K562 (cell line): Measurements from ENCODE around the gene LSM4. TPM values are rescaled to one million over a fixed set of nuclear protein-coding genes. Genes with fewer than 3 reads are reported as not detected.

ENCODE experiments used
- ATF6 ChIP-seq: sonication (generic); formaldehyde crosslinking; IDR thresholded peaks from 2 replicates; pipeline ENCODE4 v1.4.0; 2020; ENCODE audit warnings: mild to moderate bottlenecking, missing genetic modification reagents
- CCAR2 ChIP-seq: fragments of 200-400 bp; formaldehyde crosslinking; IDR thresholded peaks from 2 replicates; pipeline ENCODE4 v1.6.1; 2017; ENCODE audit warnings: mild to moderate bottlenecking, low read depth, low read length
- CHCHD3 ChIP-seq: fragments of 250-450 bp; sonication (Bioruptor Pico); IDR thresholded peaks from 2 replicates; pipeline ENCODE4 v2.1.2; 2022; ENCODE audit warnings: mild to moderate bottlenecking
- CHD4 ChIP-seq: fragments of 200-600 bp; sonication (generic); IDR thresholded peaks from 3 replicates; pipeline ENCODE4 v1.6.1; 2012; ENCODE audit warnings: low read depth, mild to moderate bottlenecking, mixed read lengths, low read length, inconsistent platforms; ENCODE audit not compliant: insufficient read depth, insufficient replicate concordance, poor library complexity, severe bottlenecking
- DEAF1 ChIP-seq: fragments of 450-650 bp; formaldehyde crosslinking; IDR thresholded peaks from 2 replicates; pipeline ENCODE4 v1.4.0; 2020; ENCODE audit warnings: mild to moderate bottlenecking, moderate library complexity
- ETV5 ChIP-seq: sonication (generic); formaldehyde crosslinking; IDR thresholded peaks from 2 replicates; pipeline ENCODE4 v1.4.0; 2020; ENCODE audit warnings: low read depth, mild to moderate bottlenecking, missing genetic modification reagents
- GABPA ChIP-seq: fragments of 200-800 bp; sonication (Bioruptor generic); conservative IDR thresholded peaks from 2 replicates; pipeline ENCODE4 v1.6.1; 2016; ENCODE audit warnings: low read depth, missing genetic modification characterization, missing compliant biosample characterization
- GTF2E2 ChIP-seq: fragments of 200-800 bp; sonication (Bioruptor generic); IDR thresholded peaks from 2 replicates; pipeline ENCODE4 v1.6.1; 2016; ENCODE audit warnings: missing genetic modification characterization, missing compliant biosample characterization
- ID3 ChIP-seq, 2 experiments: fragments of 250-450 bp in 1 of 2; fragments of 450-650 bp in 1 of 2; sonication (Bioruptor Pico) in 1 of 2; IDR thresholded peaks; 2 replicates each; pipeline versions ENCODE4 v1.6.1 to v1.8.0; 2016 to 2021; ENCODE audit warnings: mild to moderate bottlenecking in 2 of 2, moderate library complexity in 2 of 2, missing compliant biosample characterization in 1 of 2, missing genetic modification characterization in 1 of 2
- MAZ ChIP-seq, 2 experiments: fragments of 450-650 bp in 1 of 2; sonication (generic) in 1 of 2; formaldehyde crosslinking; IDR thresholded peaks in 1 of 2; conservative IDR thresholded peaks in 1 of 2; 2 replicates each; pipeline versions ENCODE4 v1.4.0 to v1.5.0; 2020; ENCODE audit warnings: mild to moderate bottlenecking in 1 of 2, missing genetic modification reagents in 1 of 2
- MXI1 ChIP-seq: IDR thresholded peaks from 2 replicates; pipeline ENCODE4 v1.6.1; 2011; ENCODE audit warnings: low read depth, mild to moderate bottlenecking, improper control_type of control experiment, low read length
- NFE2 ChIP-seq: IDR thresholded peaks from 2 replicates; pipeline ENCODE4 v1.6.1; 2014; ENCODE audit warnings: antibody characterized with exemption, low read depth
- POLR2B ChIP-seq: fragments of 450-650 bp; IDR thresholded peaks from 2 replicates; pipeline ENCODE4 v1.6.1; 2018; ENCODE audit warnings: low read depth; ENCODE audit not compliant: partially characterized antibody
- RBM22 ChIP-seq: fragments of 200-400 bp; formaldehyde crosslinking; IDR thresholded peaks from 2 replicates; pipeline ENCODE4 v1.6.1; 2018; ENCODE audit warnings: low read length, low read depth; ENCODE audit not compliant: poor library complexity, severe bottlenecking
- RFX1 ChIP-seq: fragments of 450-650 bp; IDR thresholded peaks from 2 replicates; pipeline ENCODE4 v1.6.1; 2016; ENCODE audit warnings: mild to moderate bottlenecking, moderate library complexity
- SUPT5H ChIP-seq: fragments of 450-650 bp; IDR thresholded peaks from 2 replicates; pipeline ENCODE4 v1.6.1; 2016
- ZNF518B ChIP-seq: fragments of 250-450 bp; sonication (Bioruptor Pico); IDR thresholded peaks from 2 replicates; pipeline ENCODE4 v1.5.0; 2021; ENCODE audit warnings: mild to moderate bottlenecking, moderate library complexity
- ZNF79 ChIP-seq: fragments of 250-450 bp; sonication (Bioruptor Pico); IDR thresholded peaks from 2 replicates; pipeline ENCODE4 v1.4.0; 2020; ENCODE audit warnings: low read depth, mild to moderate bottlenecking, moderate library complexity
- polyA plus RNA-seq, 8 experiments: library from polyadenylated mRNA; depleted of rRNA in 4 of 8; stranded (reverse) in 5 of 8; unstranded in 3 of 8; fragments of >200 nt; fragmentation: Nextera tagmentation in 2 of 8; fragmentation: Illumina TruSeq in 1 of 8; extraction: Ambion mirVana in 2 of 8; extraction: Trizol in 1 of 8; gene quantifications; 2 replicates each; pipeline versions ENCODE4 v1.2.1 to v1.2.3, GENCODE V29; 2011 to 2014; ENCODE audit warnings: inconsistent platforms in 1 of 8, missing spikeins in 1 of 8
- total RNA-seq, 7 experiments: library from RNA; depleted of rRNA in 6 of 7; stranded (reverse); fragments of >200 nt in 6 of 7; fragmentation: Illumina TruSeq in 2 of 7; extraction: Trizol in 2 of 7; gene quantifications; 2 replicates each; pipeline versions ENCODE4 v1.2.1 to v1.2.3, GENCODE V29; 2011 to 2021; ENCODE audit warnings: low replicate concordance in 1 of 7

The LSM4 gene
- total and polyA plus RNA-seq, 9 of the 15 experiments (the other 6 are each of a cell fraction or from before 2014, with no cell fraction given): 11.9 to 763 (median 202) TPM

GRCh38 chr19:18281082-18282020, 41.5 kb downstream of the LSM4 start, which contains the start of gene JUND (continued):
- TF ChIP-seq DEAF1 (CRISPR knock-in tag) (no peak), MXI1 (peak; percentile 97), CHCHD3 (CRISPR knock-in tag) (no peak), MAZ (CRISPR knock-in tag; conservative IDR thresholded peaks at IDR 0.05 in 1 of 2, IDR thresholded peaks at IDR 0.05 in 1 of 2) (peak in 1 of 2 experiments; percentile 82; a peak in 3 of 4 replicates), GABPA (tag) (peak; percentile 55; the same call in 1 of the 2 replicates), RBM22 (peak; percentile 81), ZNF518B (CRISPR knock-in tag) (no peak), ETV5 (CRISPR knock-in tag) (peak; percentile 63; the same call in 1 of the 2 replicates), GTF2E2 (peak; percentile 63; the same call in 1 of the 2 replicates), CCAR2 (no peak), ID3 (CRISPR knock-in tag; IDR thresholded peaks at IDR 0.05) (no peak), ID3 (tag; IDR thresholded peaks at IDR 0.05) (peak; percentile 54; the same call in 1 of the 2 replicates), SUPT5H (no peak), ZNF79 (CRISPR knock-in tag) (no peak), RFX1 (peak; percentile 91), CHD4 (no peak), ATF6 (CRISPR knock-in tag) (no peak), NFE2 (no peak), POLR2B (no peak)
